HG03460 (cell line): ENCODE data around the gene PPRC1.

Experiments
- ATAC-seq: cut with Tn5 transposase; IDR thresholded peaks from one replicate; pipeline ENCODE4 v1.9.1; 2021; ENCODE audit not compliant: unreplicated experiment

PPRC1 gene, protein sequence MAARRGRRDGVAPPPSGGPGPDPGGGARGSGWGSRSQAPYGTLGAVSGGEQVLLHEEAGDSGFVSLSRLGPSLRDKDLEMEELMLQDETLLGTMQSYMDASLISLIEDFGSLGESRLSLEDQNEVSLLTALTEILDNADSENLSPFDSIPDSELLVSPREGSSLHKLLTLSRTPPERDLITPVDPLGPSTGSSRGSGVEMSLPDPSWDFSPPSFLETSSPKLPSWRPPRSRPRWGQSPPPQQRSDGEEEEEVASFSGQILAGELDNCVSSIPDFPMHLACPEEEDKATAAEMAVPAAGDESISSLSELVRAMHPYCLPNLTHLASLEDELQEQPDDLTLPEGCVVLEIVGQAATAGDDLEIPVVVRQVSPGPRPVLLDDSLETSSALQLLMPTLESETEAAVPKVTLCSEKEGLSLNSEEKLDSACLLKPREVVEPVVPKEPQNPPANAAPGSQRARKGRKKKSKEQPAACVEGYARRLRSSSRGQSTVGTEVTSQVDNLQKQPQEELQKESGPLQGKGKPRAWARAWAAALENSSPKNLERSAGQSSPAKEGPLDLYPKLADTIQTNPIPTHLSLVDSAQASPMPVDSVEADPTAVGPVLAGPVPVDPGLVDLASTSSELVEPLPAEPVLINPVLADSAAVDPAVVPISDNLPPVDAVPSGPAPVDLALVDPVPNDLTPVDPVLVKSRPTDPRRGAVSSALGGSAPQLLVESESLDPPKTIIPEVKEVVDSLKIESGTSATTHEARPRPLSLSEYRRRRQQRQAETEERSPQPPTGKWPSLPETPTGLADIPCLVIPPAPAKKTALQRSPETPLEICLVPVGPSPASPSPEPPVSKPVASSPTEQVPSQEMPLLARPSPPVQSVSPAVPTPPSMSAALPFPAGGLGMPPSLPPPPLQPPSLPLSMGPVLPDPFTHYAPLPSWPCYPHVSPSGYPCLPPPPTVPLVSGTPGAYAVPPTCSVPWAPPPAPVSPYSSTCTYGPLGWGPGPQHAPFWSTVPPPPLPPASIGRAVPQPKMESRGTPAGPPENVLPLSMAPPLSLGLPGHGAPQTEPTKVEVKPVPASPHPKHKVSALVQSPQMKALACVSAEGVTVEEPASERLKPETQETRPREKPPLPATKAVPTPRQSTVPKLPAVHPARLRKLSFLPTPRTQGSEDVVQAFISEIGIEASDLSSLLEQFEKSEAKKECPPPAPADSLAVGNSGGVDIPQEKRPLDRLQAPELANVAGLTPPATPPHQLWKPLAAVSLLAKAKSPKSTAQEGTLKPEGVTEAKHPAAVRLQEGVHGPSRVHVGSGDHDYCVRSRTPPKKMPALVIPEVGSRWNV (N-terminal part only)

DNA sequence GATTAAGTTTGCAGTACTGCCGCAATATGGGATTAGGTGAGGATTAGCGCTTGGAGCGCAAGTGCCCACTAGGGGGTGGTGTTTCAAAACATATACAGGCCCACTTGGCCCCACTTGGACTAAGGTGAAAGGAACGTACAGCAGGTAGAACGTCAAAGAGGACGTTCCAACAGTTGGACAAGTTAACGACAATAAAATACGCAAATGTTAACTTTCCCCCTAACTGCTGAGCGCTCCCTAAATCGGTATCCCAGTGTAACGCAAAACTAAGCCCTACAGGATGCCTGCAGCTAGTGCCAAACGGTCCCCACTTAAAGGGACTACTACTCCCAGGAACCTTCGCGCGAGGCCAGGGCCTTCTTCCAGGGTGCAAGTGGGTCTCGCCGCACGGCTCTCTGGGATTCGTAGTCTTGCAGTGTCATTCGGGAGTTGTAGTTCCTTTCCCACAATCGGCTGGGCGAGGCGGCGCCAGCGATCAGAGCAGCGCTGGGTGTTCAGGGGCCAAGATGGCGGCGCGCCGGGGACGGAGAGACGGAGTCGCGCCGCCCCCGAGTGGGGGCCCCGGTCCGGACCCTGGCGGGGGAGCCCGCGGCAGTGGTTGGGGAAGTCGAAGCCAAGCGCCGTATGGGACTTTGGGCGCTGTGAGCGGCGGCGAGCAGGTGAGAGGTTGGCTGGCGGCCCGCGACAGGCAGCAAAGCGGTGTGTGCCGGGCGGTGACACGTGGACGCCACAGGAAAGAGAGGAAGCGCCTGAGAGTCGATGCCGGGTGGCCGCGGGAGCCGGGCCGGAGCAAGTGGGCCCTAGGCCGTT lies at the start of gene PPRC1:
Gene PPRC1, plus strand, starts transcription at position 478 of the 810 bp plus-strand sequence. Its CDS starts 29 bp downstream, at position 507.
- ATAC-seq = peak; percentile 92

- no peak for ATAC-seq
Measured at GRCh38 chr10:102083541-102083940, 49.3 kb upstream of the PPRC1 start.

DNA sequence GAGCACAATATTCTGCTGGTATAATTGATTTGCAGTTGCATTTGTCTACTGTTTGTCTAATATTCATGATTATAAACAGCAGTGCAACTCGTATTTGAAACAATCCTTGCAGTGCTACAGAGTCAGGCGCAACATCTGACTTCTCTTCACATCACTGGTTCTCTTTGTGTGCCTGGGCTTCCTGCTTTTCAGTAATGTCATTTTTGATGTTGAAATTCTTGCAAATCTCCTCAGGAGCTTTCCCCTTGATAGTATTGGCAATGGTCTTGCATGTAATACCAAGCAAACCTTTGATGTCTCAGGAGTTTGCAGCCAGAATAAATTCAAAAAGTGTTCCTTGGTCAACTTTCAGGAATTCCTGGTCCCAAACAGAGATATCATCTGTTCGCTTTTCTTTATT lies 47.5 kb upstream of the PPRC1 start:
- no peak for ATAC-seq

DNA sequence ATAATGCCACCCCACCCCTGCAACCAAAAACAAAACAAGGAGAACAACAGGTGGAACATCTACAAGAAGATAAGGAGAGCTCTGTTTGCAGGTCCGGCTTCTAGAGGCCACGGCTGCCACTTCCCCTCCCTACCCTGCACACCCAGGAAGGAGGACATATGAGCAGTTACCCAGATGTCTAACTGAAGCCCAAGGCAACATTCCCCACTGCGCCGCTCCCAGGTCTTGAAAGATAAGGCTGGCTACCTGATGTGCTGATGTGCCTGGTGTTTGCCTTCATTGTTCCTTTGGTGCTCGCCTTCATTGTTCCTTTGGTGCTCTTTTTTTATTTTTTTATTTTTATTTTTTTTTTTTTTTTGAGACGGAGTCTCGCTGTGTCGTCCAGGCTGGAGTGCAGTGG lies 46.6 kb upstream of the PPRC1 start:
- ATAC-seq = no peak

DNA sequence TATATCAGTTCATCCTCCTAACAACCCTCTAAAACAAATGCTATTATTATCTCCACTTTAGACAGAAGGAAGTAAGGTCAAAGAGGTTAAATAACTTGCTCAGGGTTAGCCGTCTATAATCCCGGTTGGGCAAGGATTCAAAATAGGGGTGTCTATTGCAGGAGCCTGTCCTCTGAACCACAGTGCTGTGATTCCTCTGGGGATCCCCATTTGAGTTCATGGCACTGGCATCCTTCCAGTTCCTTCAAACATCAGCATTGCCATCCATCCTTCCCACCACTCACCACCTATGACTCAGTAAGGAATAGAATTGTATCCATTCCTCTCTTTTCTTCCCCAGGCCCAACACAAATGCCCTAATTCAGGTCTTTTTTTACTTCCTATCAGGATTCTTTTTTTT lies 42.1 kb upstream of the PPRC1 start:
- no peak for ATAC-seq

DNA sequence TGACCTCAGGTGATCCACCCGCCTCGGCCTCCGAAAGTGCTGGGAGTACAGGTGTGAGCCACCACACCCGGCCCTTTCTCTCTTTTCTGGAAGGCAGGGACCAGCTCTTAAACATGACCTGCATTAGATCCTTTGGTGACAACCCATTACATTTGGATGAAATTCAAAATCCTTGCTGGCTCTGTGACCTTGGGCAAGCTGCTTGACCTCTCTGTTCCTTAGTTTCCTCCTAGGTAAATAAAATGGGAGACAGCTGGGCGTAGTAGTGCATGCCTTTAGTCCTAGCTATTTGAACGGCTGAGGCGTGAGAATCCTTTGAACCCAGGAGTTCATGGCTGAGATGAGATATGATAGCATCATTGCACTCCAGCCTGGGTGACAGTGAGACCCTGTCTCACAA lies 36.4 kb upstream of the PPRC1 start:
- ATAC-seq = no peak

- no peak for ATAC-seq
Measured at GRCh38 chr10:102101152-102101551, 31.7 kb upstream of the PPRC1 start.

DNA sequence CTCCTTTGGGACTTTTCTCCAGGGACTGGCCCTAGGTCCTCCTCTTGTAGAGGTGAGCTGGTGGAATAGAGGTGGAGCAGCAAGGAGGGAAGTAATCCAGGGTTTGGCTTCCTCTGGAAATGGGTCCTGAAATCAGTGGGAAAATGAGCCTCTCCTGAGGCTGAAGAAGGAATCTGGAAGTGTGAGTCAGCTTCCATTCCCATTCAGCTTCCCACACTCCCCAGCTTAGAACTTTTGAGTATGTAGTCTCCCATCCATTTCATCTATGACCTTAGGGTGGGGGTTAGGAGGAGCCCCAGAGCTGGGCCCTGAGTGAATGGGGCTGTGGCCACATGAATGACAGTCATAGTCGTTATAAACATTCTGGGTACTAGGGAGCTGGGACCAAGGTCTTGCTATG lies 30.4 kb upstream of the PPRC1 start:
- no peak for ATAC-seq

- no peak for ATAC-seq
Measured at GRCh38 chr10:102106998-102107397, 25.8 kb upstream of the PPRC1 start.

- ATAC-seq = no peak
Measured at GRCh38 chr10:102109166-102110116, 23.4 kb upstream of the PPRC1 start.

DNA sequence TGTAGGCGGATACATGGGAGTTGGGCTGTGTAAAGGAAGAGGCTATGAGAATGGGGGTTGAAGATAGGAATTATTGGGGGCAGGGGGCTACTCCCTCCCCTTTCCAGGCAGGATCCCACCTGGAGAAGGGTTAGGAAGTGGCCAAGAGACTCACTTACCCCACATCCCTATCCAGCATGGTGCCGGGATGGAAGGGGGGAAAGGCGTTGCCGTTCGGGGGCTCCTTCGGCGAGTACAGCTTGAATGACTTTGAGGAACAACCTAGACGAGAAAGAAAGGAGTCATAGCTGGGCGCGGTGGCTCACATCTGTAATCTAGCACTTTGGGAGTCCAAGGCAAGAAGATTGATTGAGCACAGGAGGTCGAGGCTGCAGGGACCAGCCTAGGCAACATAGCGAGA lies 21.6 kb upstream of the PPRC1 start:
- no peak for ATAC-seq

- no peak for ATAC-seq
Measured at GRCh38 chr10:102112210-102112817, 20.5 kb upstream of the PPRC1 start.

DNA sequence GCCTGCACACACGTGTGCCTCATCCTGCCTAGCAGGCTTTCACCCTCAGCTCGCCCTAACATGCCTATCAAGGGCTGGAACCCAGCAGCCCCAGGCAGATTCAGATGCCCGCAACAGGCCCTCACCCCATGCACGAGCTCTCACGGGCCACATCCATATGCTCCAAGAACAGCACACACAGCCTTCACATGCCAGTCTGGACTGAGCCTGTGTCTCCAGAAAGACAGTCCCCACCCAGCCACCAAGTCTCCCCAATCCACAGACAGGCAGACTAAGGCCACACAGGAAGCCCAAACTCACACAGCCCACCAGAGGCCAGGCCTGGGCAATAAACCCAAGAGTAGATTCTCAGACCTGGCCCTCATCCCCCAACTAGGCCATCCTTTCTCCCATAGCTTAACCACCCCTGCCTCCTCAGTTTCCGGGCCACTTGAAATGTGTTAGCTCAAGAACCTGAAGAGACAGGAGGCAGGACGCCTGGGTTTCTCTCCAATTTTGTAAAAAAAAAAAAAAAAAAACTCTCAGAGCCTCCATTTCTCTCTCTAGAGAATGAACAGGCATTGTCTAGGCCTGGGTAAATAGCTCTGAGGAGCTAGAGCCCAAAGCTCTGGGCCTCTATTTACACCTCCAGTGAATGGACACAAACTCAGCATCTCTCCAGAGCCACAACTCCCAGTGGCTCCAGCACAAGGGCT lies 19.4 kb upstream of the PPRC1 start:
- ATAC-seq = no peak

- peak; percentile 12 for ATAC-seq
Measured at GRCh38 chr10:102113956-102114857, 18.6 kb upstream of the PPRC1 start.

DNA sequence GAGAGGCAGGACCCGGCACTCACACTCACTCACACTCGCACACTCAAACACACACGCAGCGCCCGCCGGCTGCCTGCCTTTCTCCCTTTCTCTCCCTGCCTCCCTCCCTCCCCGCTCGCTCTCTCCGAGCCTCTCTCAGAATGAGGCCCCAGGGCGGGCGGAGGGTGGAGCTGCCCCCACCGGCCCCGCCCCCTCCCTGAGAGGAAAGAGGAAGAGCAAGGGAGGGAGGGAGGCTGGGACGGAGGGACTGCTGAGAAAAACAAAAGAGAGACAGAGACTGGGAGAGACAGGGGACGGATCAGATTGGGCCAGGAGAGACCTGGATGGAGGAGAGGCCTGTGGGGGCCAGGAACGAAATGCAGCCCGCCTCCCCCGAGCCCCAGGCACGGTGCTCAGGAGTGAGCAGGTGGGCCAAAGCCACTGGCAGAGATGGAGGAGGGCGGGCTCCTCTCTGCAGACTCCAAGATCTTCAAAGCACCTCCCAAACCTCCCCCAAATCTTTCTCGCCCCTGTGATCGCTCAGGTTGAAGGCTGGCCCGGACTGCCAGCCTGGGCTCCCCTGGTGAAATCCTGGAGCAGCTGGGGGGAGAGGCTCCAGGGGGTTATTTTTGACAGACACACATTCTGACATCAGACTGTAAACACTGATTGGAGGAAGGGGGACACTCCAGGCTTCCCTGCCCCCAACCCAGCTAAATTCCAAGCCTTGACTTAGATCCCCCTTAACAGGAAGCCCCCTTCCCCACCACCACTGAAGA lies 17.8 kb upstream of the PPRC1 start:
- peak; percentile 70 for ATAC-seq

DNA sequence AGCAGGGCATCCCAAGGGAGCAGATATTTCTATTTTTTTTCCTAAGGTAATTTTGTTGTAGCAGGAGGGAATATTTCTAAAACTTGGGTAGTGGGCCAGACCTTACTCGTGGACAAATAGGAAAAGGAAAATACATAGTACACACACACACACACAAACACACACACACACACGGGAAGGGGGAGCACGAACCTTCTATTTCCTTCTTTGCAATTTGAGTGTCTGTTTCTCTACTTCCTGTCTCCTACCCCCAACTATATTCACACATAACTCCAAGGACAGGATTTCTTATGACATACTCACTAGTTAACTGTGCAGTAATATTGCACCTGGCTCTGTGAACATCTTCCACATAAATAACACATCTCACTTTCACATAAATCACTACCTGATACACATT lies 17.1 kb upstream of the PPRC1 start:
- ATAC-seq = no peak
